WTC11 (cell line): Measurements from ENCODE around the gene UBL7. TPM values are rescaled to one million over a fixed set of nuclear protein-coding genes. Genes with fewer than 3 reads are reported as not detected.
A peak's percentile ranks its signal among the peaks of the same experiment; 100 is the strongest.

Experiments
- ATAC-seq: fragments of 200-7000 bp; cut with Tn5 transposase; 2 replicates; pipeline ENCODE4 v1.10.0; 2021; ENCODE audit warnings: mild to moderate bottlenecking, moderate library complexity
- CTCF ChIA-PET: fragments of 300-600 bp; sonication (Branson Sonifier 250); formaldehyde crosslinking; loops from one replicate; lab custom pipeline; 2021; ENCODE audit warnings: antibody characterized with exemption; lab: Charles Lee
- POLR2A ChIA-PET: fragments of 350-600 bp; sonication (Branson Sonifier 250); formaldehyde crosslinking; loops from one replicate; lab custom pipeline; 2021; ENCODE audit warnings: antibody characterized with exemption; lab: Charles Lee
- DNase-seq: peaks from one replicate; pipeline ENCODE4 v3.0.0; 2021; ENCODE audit warnings: low spot score
- H3K27ac Mint-ChIP-seq: 2 replicates; pipeline ENCODE4 v1.8.0; 2021; ENCODE audit warnings: mixed read lengths
- H3K27me3 Mint-ChIP-seq: 2 replicates; pipeline ENCODE4 v1.8.0; 2021; ENCODE audit warnings: low read depth, mild to moderate bottlenecking, moderate library complexity, mixed read lengths
- H3K36me3 Mint-ChIP-seq: 2 replicates; pipeline ENCODE4 v1.8.0; 2021; ENCODE audit warnings: mixed read lengths
- H3K4me1 Mint-ChIP-seq: 2 replicates; pipeline ENCODE4 v1.8.0; 2022; ENCODE audit warnings: mixed read lengths
- H3K4me3 Mint-ChIP-seq: 2 replicates; pipeline ENCODE4 v1.8.0; 2021; ENCODE audit warnings: mild to moderate bottlenecking, moderate library complexity, mixed read lengths
- H3K9me3 Mint-ChIP-seq: 2 replicates; pipeline ENCODE4 v1.8.0; 2021; ENCODE audit warnings: mixed read lengths
- ATF1 ChIP-seq: sonication (generic); formaldehyde crosslinking; IDR thresholded peaks from 2 replicates; pipeline ENCODE4 v1.8.1; 2023; ENCODE audit warnings: mild to moderate bottlenecking, moderate library complexity, missing genetic modification reagents
- CTCF ChIP-seq: fragments of 200-600 bp; IDR thresholded peaks from 2 replicates; pipeline ENCODE4 v1.8.0; 2022; ENCODE audit warnings: antibody characterized with exemption
- E2F4 ChIP-seq: sonication (generic); formaldehyde crosslinking; IDR thresholded peaks from 2 replicates; pipeline ENCODE4 v1.8.1; 2022; ENCODE audit warnings: low read depth, mild to moderate bottlenecking, moderate library complexity, missing genetic modification reagents, borderline replicate concordance
- ETV6 ChIP-seq: sonication (generic); formaldehyde crosslinking; IDR thresholded peaks from 2 replicates; pipeline ENCODE4 v1.8.1; 2022; ENCODE audit warnings: mild to moderate bottlenecking, missing genetic modification reagents
- FOXP1 ChIP-seq: sonication (generic); formaldehyde crosslinking; IDR thresholded peaks from 2 replicates; pipeline ENCODE4 v1.8.0; 2022; ENCODE audit warnings: missing genetic modification reagents, mild to moderate bottlenecking, moderate library complexity, borderline replicate concordance
- FOXP4 ChIP-seq: sonication (generic); formaldehyde crosslinking; IDR thresholded peaks from 2 replicates; pipeline ENCODE4 v1.8.0; 2022; ENCODE audit warnings: mild to moderate bottlenecking, missing genetic modification reagents
- GABPB1 ChIP-seq: sonication (generic); formaldehyde crosslinking; IDR thresholded peaks from 2 replicates; pipeline ENCODE4 v1.8.1; 2023; ENCODE audit warnings: mild to moderate bottlenecking, missing genetic modification reagents
- IRF2 ChIP-seq: sonication (generic); formaldehyde crosslinking; IDR thresholded peaks from 2 replicates; pipeline ENCODE4 v1.8.0; 2022; ENCODE audit warnings: low read depth, missing genetic modification reagents, borderline replicate concordance
- ZMAT4 ChIP-seq: fragments of 250-450 bp; sonication (Bioruptor Pico); IDR thresholded peaks from 2 replicates; pipeline ENCODE4 v1.9.0; 2021; ENCODE audit warnings: mild to moderate bottlenecking
- ZNF232 ChIP-seq: sonication (generic); formaldehyde crosslinking; IDR thresholded peaks from 2 replicates; pipeline ENCODE4 v1.8.0; 2022; ENCODE audit warnings: mild to moderate bottlenecking, missing genetic modification reagents
- ZNF263 ChIP-seq: sonication (generic); formaldehyde crosslinking; IDR thresholded peaks from 2 replicates; pipeline ENCODE4 v1.8.1; 2022; ENCODE audit warnings: low read depth, mild to moderate bottlenecking, moderate library complexity, missing genetic modification reagents
- ZNF532 ChIP-seq: fragments of 250-450 bp; sonication (Bioruptor Pico); IDR thresholded peaks from 2 replicates; pipeline ENCODE4 v1.9.0; 2021; ENCODE audit warnings: mild to moderate bottlenecking, borderline replicate concordance
- total RNA-seq: library from RNA; stranded (reverse); gene quantifications from 3 replicates; pipeline ENCODE4 v1.2.3, GENCODE V29; 2021

The UBL7 gene
- total RNA-seq, 1 experiment from 2014 or later = 70.1 TPM

GRCh38 chr15:74442604-74443003, 18.4 kb downstream of the UBL7 start (continued):
- TF ChIP-seq E2F4 = no peak

GRCh38 chr15:74442063-74442462, 18.9 kb downstream of the UBL7 start:
- ATAC-seq (no peak), DNase-seq (no peak)
- Mint-ChIP-seq H3K9me3 (no peaks in the 10 kb centered on the region), H3K27me3 (no peaks in the 10 kb centered on the region), H3K27ac (peak overlapping the region; percentile 22; the same call in 1 of the 2 replicates), H3K4me3 (no peak overlapping the region), H3K4me1 (peaks cover 19% of the 10 kb centered on the region), H3K36me3 (peaks cover 3% of the 10 kb centered on the region; the same call in 1 of the 2 replicates)
- POLR2A ChIA-PET = interaction anchor here (1.1 kb wide), 1 partner anchor 19 kb away, joined by 4 read pairs; the partner anchor contains the start of gene UBL7
- CTCF ChIA-PET = interaction anchor here (0.8 to 11.8 kb wide), 10 partner anchors 19 to 469 kb away, joined by 3 to 136 read pairs (median 6); partner anchors contain the start of gene UBL7
- TF ChIP-seq GABPB1 (CRISPR knock-in tag) = peak; percentile 8; the same call in 1 of the 2 replicates
- TF ChIP-seq ZNF263 (CRISPR knock-in tag) = no peak

GRCh38 chr15:74441248-74441941, 19.6 kb downstream of the UBL7 start:
- no peak overlapping the region for H3K4me3 Mint-ChIP-seq
- POLR2A ChIA-PET = no interaction called here
- no peak overlapping the region for H3K27ac Mint-ChIP-seq
- DNase-seq (no peak), ATAC-seq (peak; percentile 35)
- H3K9me3 Mint-ChIP-seq = no peaks in the 10 kb centered on the region
- peaks cover 19% of the 10 kb centered on the region for H3K4me1 Mint-ChIP-seq
- TF ChIP-seq GABPB1 (CRISPR knock-in tag) = peak; percentile 9; the same call in 1 of the 2 replicates
- TF ChIP-seq FOXP1 (CRISPR knock-in tag) = no peak
- TF ChIP-seq ATF1 = no peak
- peaks cover 3% of the 10 kb centered on the region; the same call in 1 of the 2 replicates for H3K36me3 Mint-ChIP-seq
- CTCF ChIA-PET = interaction anchor here (0.6 to 11.8 kb wide), 10 partner anchors 13 to 291 kb away, joined by 3 to 136 read pairs (median 6); partner anchors contain the start of gene UBL7
- no peaks in the 10 kb centered on the region for H3K27me3 Mint-ChIP-seq

GRCh38 chr15:74438721-74439316, 22.1 kb downstream of the UBL7 start:
- ChIA-PET CTCF (interaction anchor here (0.5 to 11.8 kb wide), 25 partner anchors 9 to 390 kb away, joined by 3 to 136 read pairs (median 4); partner anchors contain the start of genes CYP11A1 and UBL7), POLR2A (no interaction called here)
- ATAC-seq (peak; percentile 70), DNase-seq (peak; percentile 78)
- H3K9me3 Mint-ChIP-seq = no peaks in the 10 kb centered on the region
- H3K4me1 Mint-ChIP-seq = peaks cover 31% of the 10 kb centered on the region
- no peaks in the 10 kb centered on the region for H3K36me3 Mint-ChIP-seq
- TF ChIP-seq ETV6 (CRISPR knock-in tag) (0 out of 2 replicates have a peak, but pooled peaks have one; percentile 2), ZMAT4 (CRISPR knock-in tag) (no peak), IRF2 (no peak), FOXP4 (CRISPR knock-in tag) (no peak), ZNF232 (CRISPR knock-in tag) (no peak), CTCF (peak; percentile 72), ZNF532 (CRISPR knock-in tag) (no peak)
- H3K27ac Mint-ChIP-seq = no peak overlapping the region
- H3K27me3 Mint-ChIP-seq = peaks cover 20% of the 10 kb centered on the region
- no peak overlapping the region for H3K4me3 Mint-ChIP-seq
